Peyer's patch (tissue), 4 donors: ENCODE results near the gene CLNK. TPM values are rescaled to one million over a fixed set of nuclear protein-coding genes. Genes with fewer than 3 reads are reported as not detected.

Experiments used
- DNase-seq, 3 donors: peaks; one replicate each; pipeline ENCODE4 v3.0.0-alpha.2; 2017 to 2019
- H3K27ac ChIP-seq, 4 donors: fragments of 200-600 bp; sonication (generic); one replicate each; pipeline ENCODE4 v1.5.1; 2016 to 2019
- H3K27me3 ChIP-seq, 2 donors: fragments of 200-600 bp; sonication (generic); one replicate each; pipeline ENCODE4 v1.5.1; 2019
- H3K36me3 ChIP-seq, 3 donors: fragments of 200-600 bp; sonication (generic); one replicate each; pipeline ENCODE4 v1.5.1; 2016 to 2019
- H3K4me1 ChIP-seq, 4 donors: fragments of 200-600 bp; sonication (generic); one replicate each; pipeline ENCODE4 v1.5.1; 2016 to 2019
- H3K4me3 ChIP-seq, 4 donors: fragments of 200-600 bp; sonication (generic); 1 replicate in 3 of 4; 2 replicates in 1 of 4; pipeline ENCODE4 v1.5.1; 2016 to 2019; ENCODE audit warnings: mild to moderate bottlenecking in 1 of 4
- H3K9me3 ChIP-seq, 4 donors: fragments of 200-600 bp; sonication (generic); one replicate each; pipeline ENCODE4 v1.5.1; 2016 to 2019; ENCODE audit warnings: mild to moderate bottlenecking in 1 of 4
- CTCF ChIP-seq, 6 experiments: fragments of 450-650 bp in 4 of 6; fragments of 200-600 bp in 2 of 6; sonication (generic) in 1 of 6; IDR thresholded peaks; one replicate each; pipeline ENCODE4 v1.5.1; 2017 to 2019; ENCODE audit warnings: antibody characterized with exemption in 6 of 6, mild to moderate bottlenecking in 3 of 6, moderate library complexity in 1 of 6
- POLR2A ChIP-seq, 2 donors: fragments of 450-650 bp; IDR thresholded peaks; one replicate each; pipeline ENCODE4 v1.5.1; 2017; ENCODE audit warnings: antibody characterized with exemption in 2 of 2, mild to moderate bottlenecking in 2 of 2, moderate library complexity in 2 of 2
- total RNA-seq, 4 donors: library from RNA; depleted of rRNA; stranded (reverse); fragments of >200 nt; gene quantifications; one replicate each; pipeline ENCODE4 v1.1.0, GENCODE V29; 2016

CLNK gene
- total RNA-seq, 4 donors from 2014 or later = 0.13 to 4.1 TPM; not detected in 2

- H3K36me3 ChIP-seq = peaks cover 0 to 11% (median 0%) of the 10 kb centered on the region in 3 donors
- TF ChIP-seq POLR2A (IDR thresholded peaks at IDR 0.05) (no peak), CTCF (IDR thresholded peaks at IDR 0.05) (no peak)
- H3K27ac ChIP-seq = no peak overlapping the region
- peaks cover 0 to 14% (median 5%) of the 10 kb centered on the region in 4 donors for H3K4me1 ChIP-seq
- H3K27me3 ChIP-seq = no peaks in the 10 kb centered on the region
- DNase-seq = peak in 2 of 3 donors; percentile 47 to 54
- no peak overlapping the region for H3K4me3 ChIP-seq
- H3K9me3 ChIP-seq = no peaks in the 10 kb centered on the region
These were observed 226.4 kb downstream of the CLNK start for GRCh38 chr4:10458177-10458576.

- peak; percentile 69 to 87 (median 74) for DNase-seq
- Histone ChIP-seq H3K4me3 (peak within 1 kb of the TSS; percentile 53 to 94 (median 75)), H3K27ac (peak within 1 kb of the TSS; percentile 49 to 85 (median 70)), H3K4me1 (peaks cover 0 to 14% (median 5%) of the 10 kb centered on the region in 4 donors), H3K36me3 (peaks cover 0 to 20% (median 0%) of the 10 kb centered on the region in 3 donors), H3K27me3 (no peaks in the 10 kb centered on the region), H3K9me3 (no peaks in the 10 kb centered on the region)
- TF ChIP-seq CTCF (IDR thresholded peaks at IDR 0.05) = no peak
- TF ChIP-seq POLR2A (IDR thresholded peaks at IDR 0.05) = peak; percentile 21 to 37
These were observed 227.2 kb downstream of the CLNK start, which contains the start of gene ZNF518B for GRCh38 chr4:10457255-10457801. TSS of gene ZNF518B (minus strand) at chr4:10457426. CDS start at chr4:10446328, 11,098 bp downstream.

- H3K9me3 ChIP-seq = no peaks in the 10 kb centered on the region
- peak; percentile 60 to 79 (median 66) for DNase-seq
- H3K36me3 ChIP-seq = peaks cover 0 to 23% (median 0%) of the 10 kb centered on the region in 3 donors
- H3K4me1 ChIP-seq = peaks cover 0 to 13% (median 5%) of the 10 kb centered on the region in 4 donors
- H3K27me3 ChIP-seq = no peaks in the 10 kb centered on the region
- H3K4me3 ChIP-seq = peak overlapping the region; percentile 53 to 94 (median 75)
- peak overlapping the region; percentile 49 to 85 (median 70) for H3K27ac ChIP-seq
- TF ChIP-seq POLR2A (IDR thresholded peaks at IDR 0.05) (no peak), CTCF (IDR thresholded peaks at IDR 0.05) (no peak)
These were observed 227.8 kb downstream of the CLNK start for GRCh38 chr4:10456595-10457254.

GRCh38 chr4:10456260-10456594, 228.3 kb downstream of the CLNK start:
- TF ChIP-seq POLR2A (IDR thresholded peaks at IDR 0.05) = no peak
- TF ChIP-seq CTCF (IDR thresholded peaks at IDR 0.05) = no peak
- Histone ChIP-seq H3K9me3 (no peaks in the 10 kb centered on the region), H3K27me3 (no peaks in the 10 kb centered on the region), H3K4me1 (peaks cover 0 to 9% (median 2%) of the 10 kb centered on the region in 4 donors), H3K27ac (peak overlapping the region in 3 of 4 donors; percentile 62 to 85 (median 77)), H3K4me3 (peak overlapping the region; percentile 53 to 94 (median 75)), H3K36me3 (peaks cover 0 to 23% (median 0%) of the 10 kb centered on the region in 3 donors)
- DNase-seq = no peak

GRCh38 chr4:10455133-10455532, 229.4 kb downstream of the CLNK start:
- DNase-seq = no peak
- H3K27me3 ChIP-seq = no peaks in the 10 kb centered on the region
- no peaks in the 10 kb centered on the region for H3K9me3 ChIP-seq
- peaks cover 0 to 5% (median 0%) of the 10 kb centered on the region in 4 donors for H3K4me1 ChIP-seq
- TF ChIP-seq POLR2A (IDR thresholded peaks at IDR 0.05) = no peak
- TF ChIP-seq CTCF (IDR thresholded peaks at IDR 0.05) = no peak
- H3K36me3 ChIP-seq = peaks cover 0 to 31% (median 0%) of the 10 kb centered on the region in 3 donors
- no peak overlapping the region for H3K4me3 ChIP-seq
- no peak overlapping the region for H3K27ac ChIP-seq
